ENCODE results near the gene NXN.

DNA sequence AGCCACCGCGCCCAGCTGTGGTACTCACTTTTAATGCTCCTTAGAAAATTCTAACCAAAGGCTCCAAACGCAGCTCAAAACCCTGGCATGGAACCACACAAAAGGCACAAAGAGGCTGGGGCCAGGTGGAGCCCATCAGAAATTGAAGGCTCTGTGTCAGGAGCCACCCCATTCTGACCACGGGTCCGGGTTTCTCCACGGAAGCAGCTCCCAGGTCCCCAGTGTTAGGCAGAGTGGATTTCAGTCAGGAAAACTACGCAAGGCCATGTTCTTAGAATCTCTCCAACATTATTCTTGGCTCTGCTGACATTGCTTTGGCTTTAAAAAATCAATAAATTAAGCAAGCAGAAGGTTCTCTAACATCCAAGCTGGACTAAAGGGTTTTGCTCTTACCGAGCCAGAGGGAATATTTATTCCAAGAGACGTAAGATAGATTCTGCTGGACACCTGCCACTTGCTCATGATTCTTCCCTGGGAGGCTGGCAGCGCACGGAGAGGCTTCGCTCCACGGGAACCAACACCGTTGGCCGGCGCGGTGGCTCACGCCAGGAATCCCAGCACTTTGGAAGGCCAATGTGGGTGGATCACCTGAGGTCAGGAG is 93.5 kb downstream of the NXN start:
- TF ChIP-seq, protein P1, sequence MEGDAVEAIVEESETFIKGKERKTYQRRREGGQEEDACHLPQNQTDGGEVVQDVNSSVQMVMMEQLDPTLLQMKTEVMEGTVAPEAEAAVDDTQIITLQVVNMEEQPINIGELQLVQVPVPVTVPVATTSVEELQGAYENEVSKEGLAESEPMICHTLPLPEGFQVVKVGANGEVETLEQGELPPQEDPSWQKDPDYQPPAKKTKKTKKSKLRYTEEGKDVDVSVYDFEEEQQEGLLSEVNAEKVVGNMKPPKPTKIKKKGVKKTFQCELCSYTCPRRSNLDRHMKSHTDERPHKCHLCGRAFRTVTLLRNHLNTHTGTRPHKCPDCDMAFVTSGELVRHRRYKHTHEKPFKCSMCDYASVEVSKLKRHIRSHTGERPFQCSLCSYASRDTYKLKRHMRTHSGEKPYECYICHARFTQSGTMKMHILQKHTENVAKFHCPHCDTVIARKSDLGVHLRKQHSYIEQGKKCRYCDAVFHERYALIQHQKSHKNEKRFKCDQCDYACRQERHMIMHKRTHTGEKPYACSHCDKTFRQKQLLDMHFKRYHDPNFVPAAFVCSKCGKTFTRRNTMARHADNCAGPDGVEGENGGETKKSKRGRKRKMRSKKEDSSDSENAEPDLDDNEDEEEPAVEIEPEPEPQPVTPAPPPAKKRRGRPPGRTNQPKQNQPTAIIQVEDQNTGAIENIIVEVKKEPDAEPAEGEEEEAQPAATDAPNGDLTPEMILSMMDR (IDR thresholded peaks at IDR 0.05): no peak
- TF ChIP-seq ZFX (IDR thresholded peaks at IDR 0.05; ENCODE audit: borderline replicate concordance): no peak
